GM13977 (cell line): Measurements from ENCODE around the gene OR2AT4.

Source experiments
- DNase-seq: peaks from one replicate; pipeline ENCODE4 v3.0.0; 2012; ENCODE audit warnings: low spot score
- in situ Hi-C: fragments of 300-500 bp; cut with MboI; formaldehyde crosslinking; loops from one replicate; pipeline ENCODE4 v1.12.0; 2022; ENCODE audit warnings: low sequenced_read_pairs, low pct_unique_long_range_greater_than_20kb, mixed read lengths, inconsistent platforms; ENCODE audit not compliant: unreplicated experiment
- TF ChIP-seq, protein P1 (sequence below): IDR thresholded peaks from 2 replicates; pipeline ENCODE4 v1.5.1; 2012; ENCODE audit warnings: mild to moderate bottlenecking, control low read depth; ENCODE audit not compliant: insufficient read depth; ENCODE audit errors: extremely low read depth, missing control alignments

Gene OR2AT4

DNA sequence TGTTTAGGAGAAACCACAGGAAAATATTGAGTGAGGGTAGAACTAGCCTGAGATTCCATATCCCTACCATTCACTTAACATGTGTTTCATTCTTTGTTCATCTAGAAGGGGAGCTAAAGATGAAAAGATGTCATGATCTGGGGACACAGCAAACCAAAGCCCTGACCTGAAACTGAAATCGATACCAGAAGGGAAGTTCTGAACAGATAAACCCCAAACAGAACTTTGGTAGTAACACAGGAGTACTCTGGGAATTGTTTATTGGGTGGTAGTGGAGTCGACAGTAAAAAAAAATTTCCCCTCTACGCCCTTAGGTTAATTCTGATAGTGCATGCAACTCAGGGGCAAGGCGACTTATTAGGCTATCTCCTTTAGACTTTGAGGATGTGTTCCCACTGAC is 27.2 kb downstream of the OR2AT4 start:
- peak; percentile 32 for DNase-seq
- TF ChIP-seq, protein P1, sequence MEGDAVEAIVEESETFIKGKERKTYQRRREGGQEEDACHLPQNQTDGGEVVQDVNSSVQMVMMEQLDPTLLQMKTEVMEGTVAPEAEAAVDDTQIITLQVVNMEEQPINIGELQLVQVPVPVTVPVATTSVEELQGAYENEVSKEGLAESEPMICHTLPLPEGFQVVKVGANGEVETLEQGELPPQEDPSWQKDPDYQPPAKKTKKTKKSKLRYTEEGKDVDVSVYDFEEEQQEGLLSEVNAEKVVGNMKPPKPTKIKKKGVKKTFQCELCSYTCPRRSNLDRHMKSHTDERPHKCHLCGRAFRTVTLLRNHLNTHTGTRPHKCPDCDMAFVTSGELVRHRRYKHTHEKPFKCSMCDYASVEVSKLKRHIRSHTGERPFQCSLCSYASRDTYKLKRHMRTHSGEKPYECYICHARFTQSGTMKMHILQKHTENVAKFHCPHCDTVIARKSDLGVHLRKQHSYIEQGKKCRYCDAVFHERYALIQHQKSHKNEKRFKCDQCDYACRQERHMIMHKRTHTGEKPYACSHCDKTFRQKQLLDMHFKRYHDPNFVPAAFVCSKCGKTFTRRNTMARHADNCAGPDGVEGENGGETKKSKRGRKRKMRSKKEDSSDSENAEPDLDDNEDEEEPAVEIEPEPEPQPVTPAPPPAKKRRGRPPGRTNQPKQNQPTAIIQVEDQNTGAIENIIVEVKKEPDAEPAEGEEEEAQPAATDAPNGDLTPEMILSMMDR, result no peak
- in situ Hi-C loops, result no loop called here

DNA sequence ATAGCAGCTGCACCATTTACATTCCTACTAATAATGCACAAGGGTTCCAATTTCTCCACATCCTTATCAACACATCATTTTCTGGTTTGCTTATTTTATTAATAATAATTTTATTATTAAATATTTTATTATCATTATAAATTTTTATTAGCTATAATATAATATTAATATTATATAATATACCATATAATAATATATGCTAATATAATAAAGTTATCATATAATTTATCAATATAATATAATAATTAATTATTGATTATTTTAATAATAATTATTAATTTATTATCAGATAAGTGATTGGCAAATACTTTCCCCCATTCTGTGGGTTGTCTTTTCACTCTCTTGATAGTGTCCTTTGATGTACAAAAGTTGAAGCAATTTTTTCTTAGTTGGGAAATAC is 27.7 kb downstream of the OR2AT4 start:
- TF ChIP-seq, protein P1, result no peak

GRCh38 chr11:75068559-75068958 is 28.1 kb downstream of the OR2AT4 start:
- in situ Hi-C loops, result no loop called here

More for the DNA sequence above, 27.7 kb downstream of the OR2AT4 start:
- in situ Hi-C loops, result no loop called here
- no peak for DNase-seq

DNA sequence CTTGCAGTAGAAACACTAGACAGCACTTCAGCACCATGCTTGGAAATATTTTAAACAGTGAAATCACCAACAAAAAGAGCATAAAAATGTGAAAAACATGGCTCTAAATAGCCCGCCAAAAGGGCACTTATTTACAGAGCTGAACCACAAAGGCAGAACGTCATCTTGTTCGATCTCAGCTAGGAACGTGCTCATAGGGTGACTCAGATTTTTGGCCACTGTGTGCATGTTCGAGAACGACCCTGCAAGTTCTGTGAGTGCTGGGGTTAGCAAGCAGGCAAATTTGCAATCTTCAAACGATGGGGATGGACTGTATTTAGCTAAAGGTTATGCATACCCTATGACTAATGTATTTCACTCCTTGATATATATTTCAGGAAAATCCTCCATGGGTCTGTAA is 30.6 kb downstream of the OR2AT4 start:
- no peak for DNase-seq
- TF ChIP-seq, protein P1, result no peak
- in situ Hi-C loops, result no loop called here

More at GRCh38 chr11:75068559-75068958, 28.1 kb downstream of the OR2AT4 start:
- no peak for DNase-seq
- TF ChIP-seq, protein P1, result no peak

DNA sequence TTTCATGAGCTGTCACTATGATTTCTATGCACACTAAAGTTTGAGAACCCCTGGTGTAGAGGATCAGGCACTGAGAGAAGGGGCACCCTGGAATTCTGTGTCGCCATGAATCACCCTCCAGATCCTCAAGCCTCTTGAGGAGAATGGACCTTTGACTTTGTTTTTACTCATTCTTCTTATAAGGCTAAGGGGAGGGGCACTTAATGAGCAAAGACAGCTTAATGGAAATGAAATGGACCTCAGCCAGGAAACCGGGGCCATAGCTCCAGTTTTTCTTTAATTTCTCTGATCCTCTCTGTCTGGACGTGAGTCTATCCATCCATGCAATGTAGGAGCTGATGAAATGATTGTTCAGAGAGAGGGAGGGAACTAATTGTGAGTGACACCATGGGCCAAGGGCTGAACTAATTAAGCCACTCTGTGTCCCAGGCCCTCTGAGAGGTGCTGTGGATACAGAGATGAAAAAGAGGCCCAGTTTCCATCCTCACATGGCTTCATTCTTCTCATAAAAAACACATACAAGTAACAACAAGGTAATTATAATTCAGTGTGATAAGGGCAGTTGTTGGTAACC is 32.8 kb downstream of the OR2AT4 start:
- in situ Hi-C loops, result no loop called here
- TF ChIP-seq, protein P1, result no peak
- no peak for DNase-seq

GRCh38 chr11:75059299-75059698 is 37.4 kb downstream of the OR2AT4 start:
- DNase-seq, result no peak
- in situ Hi-C loops, result no loop called here
- TF ChIP-seq, protein P1, result no peak
